Fibroblast of lung (primary cell): Measurements from ENCODE around the gene KIF1A. TPM values are rescaled to one million over a fixed set of nuclear protein-coding genes. Genes with fewer than 3 reads are reported as not detected.

Source experiments
- DNase-seq, 2 donors: peaks; one replicate each; pipeline versions ENCODE4 v3.0.0 to v3.0.0-alpha.2; 2010; ENCODE audit warnings: low read depth in 2 of 2
- H2AFZ ChIP-seq: 2 replicates; pipeline ENCODE4 v1.5.1; 2012; ENCODE audit warnings: low read length, control low read depth, inconsistent platforms
- H3K27ac ChIP-seq: 2 replicates; pipeline ENCODE4 v1.5.1; 2011; ENCODE audit warnings: low read length, control low read depth; ENCODE audit not compliant: insufficient read depth
- H3K27me3 ChIP-seq: 2 replicates; pipeline ENCODE4 v1.5.1; 2011; ENCODE audit warnings: mild to moderate bottlenecking, low read length; ENCODE audit not compliant: control insufficient read depth, insufficient read depth
- H3K36me3 ChIP-seq: 2 replicates; pipeline ENCODE4 v1.5.1; 2011; ENCODE audit warnings: low read length; ENCODE audit not compliant: control insufficient read depth, insufficient read depth
- H3K4me1 ChIP-seq: 2 replicates; pipeline ENCODE4 v1.5.1; 2011; ENCODE audit warnings: low read length; ENCODE audit not compliant: control insufficient read depth, insufficient read depth; ENCODE audit errors: extremely low read depth
- H3K4me2 ChIP-seq: 2 replicates; pipeline ENCODE4 v1.5.1; 2011; ENCODE audit warnings: low read length, control low read depth; ENCODE audit not compliant: insufficient read depth; ENCODE audit errors: extremely low read depth
- H3K4me3 ChIP-seq, 4 experiments: fragments of 200-600 bp in 1 of 4; sonication (generic) in 1 of 4; replicated peaks in 1 of 4; 2 replicates each; pipeline ENCODE4 v1.5.1; 2011 to 2016; ENCODE audit warnings: low read length in 4 of 4, low read depth in 3 of 4, mild to moderate bottlenecking in 3 of 4, control low read depth in 2 of 4, inconsistent platforms in 1 of 4, mixed read lengths in 1 of 4; ENCODE audit not compliant: insufficient read depth in 1 of 4; ENCODE audit errors: control extremely low read depth in 1 of 4
- H3K79me2 ChIP-seq: 2 replicates; pipeline ENCODE4 v1.5.1; 2012; ENCODE audit warnings: mild to moderate bottlenecking, low read length, inconsistent platforms; ENCODE audit not compliant: control insufficient read depth, insufficient read depth
- H3K9ac ChIP-seq: 2 replicates; pipeline ENCODE4 v1.5.1; 2011; ENCODE audit warnings: mild to moderate bottlenecking, low read length, control low read depth; ENCODE audit not compliant: insufficient read depth
- H3K9me3 ChIP-seq: 2 replicates; pipeline ENCODE4 v1.5.1; 2012; ENCODE audit warnings: low read depth, low read length; ENCODE audit not compliant: control insufficient read depth, insufficient read depth
- H4K20me1 ChIP-seq: 2 replicates; pipeline ENCODE4 v1.5.1; 2011; ENCODE audit warnings: low read length; ENCODE audit not compliant: control insufficient read depth, insufficient read depth; ENCODE audit errors: extremely low read depth
- CTCF ChIP-seq, 2 donors: IDR thresholded peaks in 1 of 2; conservative IDR thresholded peaks in 1 of 2; 1 replicate in 1 of 2; 2 replicates in 1 of 2; pipeline ENCODE4 v1.5.1; 2011 to 2012; ENCODE audit warnings: low read length in 2 of 2, control low read depth in 1 of 2, inconsistent platforms in 1 of 2, low read depth in 1 of 2, mild to moderate bottlenecking in 1 of 2
- EZH2 ChIP-seq: IDR thresholded peaks from 2 replicates; pipeline ENCODE4 v1.5.1; 2012; ENCODE audit warnings: low read length, control low read depth, mild to moderate bottlenecking; ENCODE audit errors: missing control alignments
- polyA plus RNA-seq, 2 donors: library from polyadenylated mRNA; depleted of rRNA in 1 of 2; stranded (reverse) in 1 of 2; unstranded in 1 of 2; fragments of >200 nt; gene quantifications; 2 replicates each; pipeline ENCODE4 v1.2.1, GENCODE V29; 2011 to 2012; ENCODE audit warnings: missing spikeins in 1 of 2
- total RNA-seq: library from RNA; depleted of rRNA; stranded (reverse); fragments of >200 nt; gene quantifications from 2 replicates; pipeline ENCODE4 v1.2.1, GENCODE V29; 2014

KIF1A gene
- total and polyA plus RNA-seq, 2 donors (not counting 1 experiment from before 2014, with no cell fraction given) = 0.05 TPM; not detected in 1

- Histone ChIP-seq H3K27me3 (peaks cover 15% of the 10 kb centered on the region), H3K27ac (no peak overlapping the region), H3K4me2 (no peak overlapping the region), H2AFZ (no peak overlapping the region), H3K79me2 (no peaks in the 10 kb centered on the region), H3K4me1 (no peaks in the 10 kb centered on the region), H3K4me3 (no peak overlapping the region), H3K9me3 (no peaks in the 10 kb centered on the region), H3K36me3 (no peaks in the 10 kb centered on the region), H4K20me1 (no peaks in the 10 kb centered on the region), H3K9ac (no peak overlapping the region)
- no peak for TF ChIP-seq CTCF (conservative IDR thresholded peaks at IDR 0.05 in 1 of 2, IDR thresholded peaks at IDR 0.05 in 1 of 2; ENCODE audit: low read depth in 1 of 2, low read length in 2 of 2)
- TF ChIP-seq EZH2 = no peak
- no peak for DNase-seq
Observed at GRCh38 chr2:240707043-240707756, 112.8 kb downstream of the KIF1A start.

GRCh38 chr2:240705204-240705791 is 114.7 kb downstream of the KIF1A start:
- no peaks in the 10 kb centered on the region for H4K20me1 ChIP-seq
- no peaks in the 10 kb centered on the region for H3K9me3 ChIP-seq
- no peak for TF ChIP-seq CTCF (conservative IDR thresholded peaks at IDR 0.05 in 1 of 2, IDR thresholded peaks at IDR 0.05 in 1 of 2; ENCODE audit: low read depth in 1 of 2, low read length in 2 of 2)
- no peak for TF ChIP-seq EZH2
- peaks cover 15% of the 10 kb centered on the region for H3K27me3 ChIP-seq
- no peaks in the 10 kb centered on the region for H3K36me3 ChIP-seq
- no peak overlapping the region for H3K4me3 ChIP-seq
- DNase-seq = no peak
- H3K27ac ChIP-seq = no peak overlapping the region
- no peak overlapping the region for H3K4me2 ChIP-seq
- no peak overlapping the region for H2AFZ ChIP-seq
- H3K4me1 ChIP-seq = no peaks in the 10 kb centered on the region
- H3K9ac ChIP-seq = no peak overlapping the region
- no peaks in the 10 kb centered on the region for H3K79me2 ChIP-seq

GRCh38 chr2:240704651-240705050 is 115.4 kb downstream of the KIF1A start:
- H3K9ac ChIP-seq = no peak overlapping the region
- no peak overlapping the region for H3K4me3 ChIP-seq
- no peaks in the 10 kb centered on the region for H3K4me1 ChIP-seq
- TF ChIP-seq CTCF (conservative IDR thresholded peaks at IDR 0.05 in 1 of 2, IDR thresholded peaks at IDR 0.05 in 1 of 2; ENCODE audit: low read depth in 1 of 2, low read length in 2 of 2) = no peak
- TF ChIP-seq EZH2 = no peak
- H2AFZ ChIP-seq = no peak overlapping the region
- no peak overlapping the region for H3K27ac ChIP-seq
- no peak overlapping the region for H3K4me2 ChIP-seq
- no peaks in the 10 kb centered on the region for H4K20me1 ChIP-seq
- no peak for DNase-seq
- no peaks in the 10 kb centered on the region for H3K36me3 ChIP-seq
- no peaks in the 10 kb centered on the region for H3K79me2 ChIP-seq
- peaks cover 15% of the 10 kb centered on the region for H3K27me3 ChIP-seq
- no peaks in the 10 kb centered on the region for H3K9me3 ChIP-seq
